HepG2 (cell line): Measurements from ENCODE around the gene LYRM4. TPM values are rescaled to one million over a fixed set of nuclear protein-coding genes. Genes with fewer than 3 reads are reported as not detected.

Experiments
- ARID3A ChIP-seq: IDR thresholded peaks from 2 replicates; pipeline ENCODE4 v1.6.1; 2012; ENCODE audit warnings: low read depth, low read length, improper control_type of control experiment
- BRCA1 ChIP-seq: sonication (generic); formaldehyde crosslinking; IDR thresholded peaks from 2 replicates; pipeline ENCODE4 v1.4.0; 2020; ENCODE audit warnings: missing genetic modification reagents
- DMTF1 ChIP-seq: sonication (generic); formaldehyde crosslinking; IDR thresholded peaks from 2 replicates; pipeline ENCODE4 v1.4.0; 2020; ENCODE audit warnings: mild to moderate bottlenecking, missing genetic modification reagents
- EED ChIP-seq: sonication (generic); formaldehyde crosslinking; IDR thresholded peaks from 2 replicates; pipeline ENCODE4 v1.5.0; 2020; ENCODE audit warnings: mild to moderate bottlenecking, missing genetic modification reagents
- FOXA3 ChIP-seq: IDR thresholded peaks from 2 replicates; pipeline ENCODE4 v1.6.1; 2016; ENCODE audit warnings: missing genetic modification reagents, missing compliant biosample characterization
- HBP1 ChIP-seq: IDR thresholded peaks from 2 replicates; pipeline ENCODE4 v1.6.1; 2016; ENCODE audit warnings: low read depth, control low read depth
- HIC2 ChIP-seq: sonication (generic); formaldehyde crosslinking; IDR thresholded peaks from 2 replicates; pipeline ENCODE4 v1.9.0; 2022; ENCODE audit warnings: low read depth, missing genetic modification reagents
- JUN ChIP-seq: sonication (generic); formaldehyde crosslinking; IDR thresholded peaks from 2 replicates; pipeline ENCODE4 v1.4.0; 2020; ENCODE audit warnings: mild to moderate bottlenecking, missing genetic modification reagents
- KDM5A ChIP-seq: fragments of 200-600 bp; sonication (generic); IDR thresholded peaks from 2 replicates; pipeline ENCODE4 v1.7.0; 2018; ENCODE audit warnings: antibody characterized with exemption, mild to moderate bottlenecking, low read length, borderline replicate concordance
- TRIM24 ChIP-seq: sonication (generic); formaldehyde crosslinking; IDR thresholded peaks from 2 replicates; pipeline ENCODE4 v1.8.0; 2022; ENCODE audit warnings: mild to moderate bottlenecking, missing genetic modification reagents
- YEATS2 ChIP-seq: sonication (generic); formaldehyde crosslinking; IDR thresholded peaks from 2 replicates; pipeline ENCODE4 v1.4.0; 2020; ENCODE audit warnings: missing genetic modification reagents, borderline replicate concordance
- ZBTB1 ChIP-seq: sonication (generic); formaldehyde crosslinking; IDR thresholded peaks from 2 replicates; pipeline ENCODE4 v1.4.0; 2020; ENCODE audit warnings: missing genetic modification reagents, borderline replicate concordance
- ZBTB20 ChIP-seq: sonication (generic); formaldehyde crosslinking; IDR thresholded peaks from 2 replicates; pipeline ENCODE4 v1.8.1; 2023; ENCODE audit warnings: missing genetic modification reagents, low read depth, mild to moderate bottlenecking, borderline replicate concordance
- ZNF619 ChIP-seq: sonication (generic); formaldehyde crosslinking; IDR thresholded peaks from 2 replicates; pipeline ENCODE4 v1.4.0; 2020; ENCODE audit warnings: mild to moderate bottlenecking, missing genetic modification reagents
- polyA plus RNA-seq, 8 experiments: library from polyadenylated mRNA; depleted of rRNA in 3 of 8; stranded (reverse) in 7 of 8; unstranded in 1 of 8; fragments of >200 nt; fragmentation: Illumina TruSeq in 4 of 8; extraction: Trizol in 4 of 8; gene quantifications; 2 replicates each; pipeline versions ENCODE4 v1.2.1 to v1.2.3, GENCODE V29; 2011 to 2016; ENCODE audit warnings: low read depth in 4 of 8, missing spikeins in 1 of 8, mixed read lengths in 1 of 8; ENCODE audit not compliant: insufficient read depth in 1 of 8
- total RNA-seq, 5 experiments: library from RNA; depleted of rRNA; stranded (reverse); fragments of >200 nt; fragmentation: Illumina TruSeq; extraction: Trizol; gene quantifications; 2 replicates each; pipeline ENCODE4 v1.2.3, GENCODE V29; 2016; ENCODE audit warnings: low read depth in 1 of 5
- TF ChIP-seq, protein P1 (sequence below): sonication (generic); formaldehyde crosslinking; IDR thresholded peaks from 2 replicates; pipeline ENCODE4 v1.8.0; 2022; ENCODE audit warnings: mild to moderate bottlenecking, missing genetic modification reagents, borderline replicate concordance
- TF ChIP-seq, protein P2 (sequence below): sonication (generic); formaldehyde crosslinking; IDR thresholded peaks from 2 replicates; pipeline ENCODE4 v1.4.0; 2020; ENCODE audit warnings: missing genetic modification reagents
- TF ChIP-seq, protein P3 (sequence below): sonication (generic); formaldehyde crosslinking; conservative IDR thresholded peaks from 2 replicates; pipeline ENCODE4 v1.8.1; 2023; ENCODE audit warnings: missing genetic modification reagents

LYRM4 gene
- total and polyA plus RNA-seq, 2 of the 13 experiments (the other 11 are each of a cell fraction or from before 2014, with no cell fraction given), result 64.6 to 67.5 TPM

DNA sequence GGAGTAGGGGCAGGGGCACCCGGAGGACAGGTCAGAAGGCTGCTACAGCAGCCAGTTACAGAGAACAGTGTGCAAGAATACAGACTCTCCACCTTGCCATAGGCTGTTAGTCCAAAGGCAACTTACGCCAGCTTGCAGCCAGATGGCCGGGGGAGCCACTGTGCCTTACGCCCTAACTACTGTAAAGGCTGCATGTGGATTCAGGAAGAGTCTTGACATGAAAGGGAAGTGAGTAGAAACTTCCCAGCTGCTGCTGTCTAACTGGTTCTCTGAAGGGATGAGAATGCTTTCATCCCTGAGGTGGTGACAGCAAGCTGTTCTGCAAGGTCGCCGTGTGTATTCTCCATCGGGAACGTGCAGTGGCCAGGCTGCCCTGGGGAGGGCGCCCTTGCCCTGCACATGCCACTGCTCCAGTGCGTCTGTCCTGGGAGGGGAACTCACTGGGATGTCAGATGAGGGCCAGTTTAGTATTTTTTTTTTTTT is 46.1 kb downstream of the LYRM4 start (continued):
- TF ChIP-seq ZBTB1 (CRISPR knock-in tag) (no peak), KDM5A (no peak), YEATS2 (CRISPR knock-in tag) (no peak), HIC2 (no peak), ZBTB20 (CRISPR knock-in tag) (no peak), HBP1 (CRISPR knock-in tag) (no peak), DMTF1 (no peak), ARID3A (no peak), BRCA1 (CRISPR knock-in tag) (no peak), TRIM24 (no peak), ZNF619 (CRISPR knock-in tag) (0 out of 2 replicates have a peak, but pooled peaks have one; percentile 51), EED (no peak), JUN (CRISPR knock-in tag) (no peak), FOXA3 (0 out of 2 replicates have a peak, but pooled peaks have one; percentile 34)
- TF ChIP-seq, protein P1, sequence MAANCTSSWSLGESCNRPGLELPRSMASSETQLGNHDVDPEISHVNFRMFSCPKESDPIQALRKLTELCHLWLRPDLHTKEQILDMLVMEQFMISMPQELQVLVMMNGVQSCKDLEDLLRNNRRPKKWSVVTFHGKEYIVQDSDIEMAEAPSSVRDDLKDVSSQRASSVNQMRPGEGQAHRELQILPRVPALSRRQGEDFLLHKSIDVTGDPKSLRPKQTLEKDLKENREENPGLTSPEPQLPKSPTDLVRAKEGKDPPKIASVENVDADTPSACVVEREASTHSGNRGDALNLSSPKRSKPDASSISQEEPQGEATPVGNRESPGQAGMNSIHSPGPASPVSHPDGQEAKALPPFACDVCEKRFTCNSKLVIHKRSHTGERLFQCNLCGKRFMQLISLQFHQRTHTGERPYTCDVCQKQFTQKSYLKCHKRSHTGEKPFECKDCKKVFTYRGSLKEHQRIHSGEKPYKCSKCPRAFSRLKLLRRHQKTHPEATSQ (CRISPR knock-in tag), result no peak
- TF ChIP-seq, protein P2, sequence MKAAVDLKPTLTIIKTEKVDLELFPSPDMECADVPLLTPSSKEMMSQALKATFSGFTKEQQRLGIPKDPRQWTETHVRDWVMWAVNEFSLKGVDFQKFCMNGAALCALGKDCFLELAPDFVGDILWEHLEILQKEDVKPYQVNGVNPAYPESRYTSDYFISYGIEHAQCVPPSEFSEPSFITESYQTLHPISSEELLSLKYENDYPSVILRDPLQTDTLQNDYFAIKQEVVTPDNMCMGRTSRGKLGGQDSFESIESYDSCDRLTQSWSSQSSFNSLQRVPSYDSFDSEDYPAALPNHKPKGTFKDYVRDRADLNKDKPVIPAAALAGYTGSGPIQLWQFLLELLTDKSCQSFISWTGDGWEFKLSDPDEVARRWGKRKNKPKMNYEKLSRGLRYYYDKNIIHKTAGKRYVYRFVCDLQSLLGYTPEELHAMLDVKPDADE (CRISPR knock-in tag), result no peak
- TF ChIP-seq, protein P3, sequence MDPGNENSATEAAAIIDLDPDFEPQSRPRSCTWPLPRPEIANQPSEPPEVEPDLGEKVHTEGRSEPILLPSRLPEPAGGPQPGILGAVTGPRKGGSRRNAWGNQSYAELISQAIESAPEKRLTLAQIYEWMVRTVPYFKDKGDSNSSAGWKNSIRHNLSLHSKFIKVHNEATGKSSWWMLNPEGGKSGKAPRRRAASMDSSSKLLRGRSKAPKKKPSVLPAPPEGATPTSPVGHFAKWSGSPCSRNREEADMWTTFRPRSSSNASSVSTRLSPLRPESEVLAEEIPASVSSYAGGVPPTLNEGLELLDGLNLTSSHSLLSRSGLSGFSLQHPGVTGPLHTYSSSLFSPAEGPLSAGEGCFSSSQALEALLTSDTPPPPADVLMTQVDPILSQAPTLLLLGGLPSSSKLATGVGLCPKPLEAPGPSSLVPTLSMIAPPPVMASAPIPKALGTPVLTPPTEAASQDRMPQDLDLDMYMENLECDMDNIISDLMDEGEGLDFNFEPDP, result no peak
